ENCODE data around the gene KRTAP12-4.
"Not testable (repeated sequence)": the region's sequence is repeated elsewhere in the genome, so short reads cannot be mapped to it uniquely, and the experiment has no call there.

The KRTAP12-4 gene

DNA sequence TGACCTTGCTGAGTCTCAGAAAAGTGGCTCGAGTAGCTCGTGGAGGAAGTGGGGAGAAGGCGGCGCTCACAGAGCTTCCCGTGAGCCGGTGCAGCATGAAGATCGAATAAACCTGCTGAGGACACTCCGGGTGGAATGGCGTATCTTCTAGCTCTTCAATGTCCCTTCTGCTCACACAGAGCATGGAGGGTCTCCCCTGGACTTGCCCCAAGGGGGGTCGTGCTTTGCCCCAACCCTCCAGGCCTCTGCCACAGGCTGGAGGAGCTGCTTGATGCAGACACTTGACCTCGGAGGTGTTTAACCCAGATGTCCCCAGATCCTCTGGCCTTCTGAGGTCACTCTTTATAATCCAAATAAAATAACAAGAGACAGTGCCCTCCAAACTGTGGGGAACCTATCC lies 40.3 kb upstream of the KRTAP12-4 start:
- no peak for DNase-seq (ENCODE audit: low read depth)
- no peak overlapping the region for H3K4me3 ChIP-seq (ENCODE audit: low read length)
- no peak for TF ChIP-seq CTCF (conservative IDR thresholded peaks at IDR 0.05; ENCODE audit: low read length)

DNA sequence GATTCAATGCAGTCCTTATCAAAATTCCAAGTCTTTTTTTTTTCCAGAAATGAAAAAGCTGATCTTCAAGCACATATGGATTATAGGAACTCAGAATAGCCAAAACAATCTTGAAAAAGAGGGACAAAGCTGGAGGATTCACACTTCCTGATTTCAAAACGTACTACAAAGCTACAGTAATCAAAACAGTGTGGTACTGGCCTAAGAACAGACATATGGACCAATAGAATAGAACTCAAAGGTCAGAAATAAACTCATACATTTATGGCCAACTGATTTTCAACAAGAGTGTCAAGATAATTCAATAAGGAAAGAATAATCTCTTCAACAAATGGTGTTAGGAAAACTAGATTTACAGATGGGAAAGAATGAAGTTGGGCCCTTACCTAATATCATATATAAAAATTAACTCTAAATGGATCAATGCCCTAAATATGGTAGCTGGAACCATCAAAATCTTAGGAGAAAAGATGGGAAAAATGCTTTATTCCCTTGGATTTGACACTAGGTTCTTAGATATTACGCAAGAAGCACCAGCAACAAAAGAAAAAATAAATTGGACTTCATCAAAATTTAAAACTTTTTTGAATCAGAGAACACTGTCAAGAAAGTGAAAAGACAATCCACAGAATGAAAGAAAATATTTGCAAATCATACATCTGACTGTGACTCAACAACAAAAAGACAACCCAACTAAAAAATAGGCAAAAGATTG lies 38.5 kb upstream of the KRTAP12-4 start:
- H3K4me3 ChIP-seq (ENCODE audit: low read length), result no peak overlapping the region
- TF ChIP-seq CTCF (conservative IDR thresholded peaks at IDR 0.05; ENCODE audit: low read length), result no peak
- DNase-seq (ENCODE audit: low read depth), result no peak

DNA sequence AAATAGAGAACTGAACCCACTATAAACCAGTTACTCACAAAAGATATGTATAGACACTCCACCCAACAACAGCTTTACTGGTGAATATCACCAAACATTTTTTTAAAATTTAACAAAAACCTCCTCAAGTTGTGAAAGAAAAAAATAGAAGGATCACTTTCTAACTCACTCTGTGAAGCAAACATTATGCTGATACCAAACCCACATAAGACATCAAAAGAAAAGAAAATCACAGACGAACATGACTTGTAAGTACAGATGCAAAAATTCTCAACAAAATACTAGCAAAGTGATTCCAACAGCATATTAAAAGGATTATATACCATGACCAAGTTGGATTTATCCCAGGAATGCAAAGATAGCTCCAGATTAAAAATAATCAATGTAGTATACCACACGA lies 37.2 kb upstream of the KRTAP12-4 start:
- no peak overlapping the region for H3K4me3 ChIP-seq (ENCODE audit: low read length)
- no peak for TF ChIP-seq CTCF (conservative IDR thresholded peaks at IDR 0.05; ENCODE audit: low read length)
- DNase-seq (ENCODE audit: low read depth), result no peak

DNA sequence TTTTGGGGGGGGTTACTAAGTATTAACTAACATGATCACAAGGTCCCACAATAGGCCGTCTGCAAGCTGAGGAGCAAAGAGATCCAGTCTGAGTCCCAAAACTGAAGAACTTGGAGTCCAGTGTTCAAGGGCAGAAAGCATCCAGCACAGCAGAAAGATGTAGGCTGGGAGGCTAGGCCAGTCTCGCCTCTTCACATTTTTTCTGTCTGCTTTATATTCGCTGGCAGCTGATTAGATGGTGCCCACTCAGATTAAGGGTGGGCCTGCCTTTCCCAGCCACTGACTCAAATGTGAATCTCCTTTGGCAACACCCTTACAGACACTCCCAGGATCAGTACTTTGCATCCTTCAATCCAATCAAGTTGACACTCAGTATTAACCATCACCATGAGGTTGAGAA lies 35.3 kb upstream of the KRTAP12-4 start:
- H3K4me3 ChIP-seq (ENCODE audit: low read length); DNase-seq (ENCODE audit: low read depth): not testable (repeated sequence)

DNA sequence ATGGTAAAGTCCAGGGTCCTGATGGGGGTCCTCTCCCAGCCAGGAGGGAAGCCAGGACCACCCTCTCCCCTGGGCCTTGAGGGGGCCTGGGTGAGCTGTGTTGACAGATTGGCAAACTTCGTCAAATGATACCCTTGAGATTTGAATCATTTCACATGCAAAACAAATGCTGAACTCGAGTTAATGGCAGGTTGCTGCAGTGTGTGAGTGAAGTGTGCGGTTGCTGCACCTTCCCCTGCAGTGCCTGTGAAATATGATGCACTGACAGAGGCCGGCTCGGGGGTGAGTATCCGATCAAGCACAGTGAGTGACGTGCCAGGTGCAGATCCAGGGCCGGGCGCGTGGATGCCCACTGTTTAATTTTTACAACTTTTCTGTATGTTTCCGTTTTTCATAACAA lies 33.2 kb upstream of the KRTAP12-4 start:
- no peak for DNase-seq (ENCODE audit: low read depth)
- no peak for TF ChIP-seq CTCF (conservative IDR thresholded peaks at IDR 0.05; ENCODE audit: low read length)

DNA sequence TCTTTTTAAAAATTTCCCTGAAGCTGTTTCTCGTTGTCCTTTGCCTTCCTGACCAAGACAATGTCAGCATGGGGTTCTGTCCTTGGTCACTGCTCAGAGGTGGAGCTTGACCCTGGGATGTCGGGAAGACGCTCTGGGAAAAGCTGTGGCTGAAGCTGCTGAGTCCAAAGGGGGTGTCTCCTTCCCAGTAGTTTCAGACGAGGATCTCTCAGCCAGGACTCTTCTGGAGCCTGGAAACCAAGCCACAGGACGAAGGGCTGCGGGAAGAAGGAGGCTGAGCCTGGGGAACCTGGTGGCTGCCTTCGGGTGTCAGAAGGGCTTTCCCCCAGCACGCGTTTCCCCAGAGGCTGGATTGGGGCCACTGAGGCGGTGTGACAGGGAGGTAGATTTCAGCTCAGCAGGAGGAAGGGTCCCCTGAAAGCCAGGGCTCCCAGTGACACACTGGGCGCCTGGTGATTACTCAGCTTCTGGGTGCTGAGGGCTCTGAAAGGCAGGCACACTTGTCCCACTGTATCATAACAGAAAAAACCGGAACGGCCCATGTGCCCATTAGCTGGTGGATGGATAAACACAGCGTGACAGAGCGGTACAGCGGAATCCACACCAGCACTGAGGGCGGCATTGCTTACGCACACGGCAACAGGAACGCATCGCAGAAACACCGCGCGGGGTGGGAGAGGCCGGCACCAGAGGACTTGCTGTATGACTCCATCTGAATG lies 32.5 kb upstream of the KRTAP12-4 start:
- TF ChIP-seq CTCF (conservative IDR thresholded peaks at IDR 0.05; ENCODE audit: low read length), result no peak
- no peak overlapping the region for H3K4me3 ChIP-seq (ENCODE audit: low read length)
- no peak for DNase-seq (ENCODE audit: low read depth)

More for the DNA sequence above, 33.2 kb upstream of the KRTAP12-4 start:
- no peak overlapping the region for H3K4me3 ChIP-seq (ENCODE audit: low read length)

- no peak for TF ChIP-seq CTCF (conservative IDR thresholded peaks at IDR 0.05; ENCODE audit: low read length)
- H3K4me3 ChIP-seq (ENCODE audit: low read length), result no peak overlapping the region
- no peak for DNase-seq (ENCODE audit: low read depth)
These were observed 31.7 kb upstream of the KRTAP12-4 start for GRCh38 chr21:44686000-44686781.

GRCh38 chr21:44685050-44685449 lies 30.6 kb upstream of the KRTAP12-4 start:
- H3K4me3 ChIP-seq (ENCODE audit: low read length); DNase-seq (ENCODE audit: low read depth): not testable (repeated sequence)

All from AG10803 (cell line).